Heart left ventricle (tissue), 16 donors: Measurements from ENCODE around the gene CDX4. TPM values are rescaled to one million over a fixed set of nuclear protein-coding genes. Genes with fewer than 3 reads are reported as not detected.
"Not testable (repeated sequence)": the region's sequence is repeated elsewhere in the genome, so short reads cannot be mapped to it uniquely, and the experiment has no call there.

ENCODE experiments used
- ATAC-seq, 4 donors: fragments of 200-7000 bp; cut with Tn5 transposase; one replicate each; pipeline ENCODE4 v1.9.1; 2020 to 2022; ENCODE audit warnings: moderate library complexity in 4 of 4, mild to moderate bottlenecking in 3 of 4, moderate number of reproducible peaks in 1 of 4
- DNase-seq, 5 donors: peaks; one replicate each; pipeline ENCODE4 v3.0.0-alpha.2; 2020
- H3K27ac ChIP-seq, 12 donors: fragments of 200-600 bp; sonication (generic) in 4 of 12; one replicate each; pipeline versions ENCODE4 v1.5.0 to v1.8.0; 2016 to 2022; ENCODE audit warnings: mild to moderate bottlenecking in 2 of 12
- H3K27me3 ChIP-seq, 9 donors: fragments of 200-600 bp; sonication (generic) in 2 of 9; one replicate each; pipeline versions ENCODE4 v1.5.1 to v1.8.0; 2016 to 2022; ENCODE audit warnings: mild to moderate bottlenecking in 3 of 9
- H3K36me3 ChIP-seq, 9 donors: fragments of 200-600 bp; sonication (generic) in 2 of 9; one replicate each; pipeline versions ENCODE4 v1.5.0 to v1.8.0; 2018 to 2022; ENCODE audit warnings: mild to moderate bottlenecking in 2 of 9
- H3K4me1 ChIP-seq, 12 donors: fragments of 200-600 bp; sonication (generic) in 4 of 12; one replicate each; pipeline versions ENCODE4 v1.5.0 to v1.8.0; 2016 to 2022; ENCODE audit warnings: mild to moderate bottlenecking in 3 of 12
- H3K4me3 ChIP-seq, 12 donors: fragments of 200-600 bp; sonication (generic) in 4 of 12; one replicate each; pipeline versions ENCODE4 v1.5.0 to v1.8.0; 2017 to 2022; ENCODE audit warnings: mild to moderate bottlenecking in 9 of 12, moderate library complexity in 4 of 12
- H3K9me3 ChIP-seq, 12 donors: fragments of 200-600 bp; sonication (generic) in 4 of 12; one replicate each; pipeline versions ENCODE4 v1.5.0 to v1.8.0; 2016 to 2022; ENCODE audit warnings: mild to moderate bottlenecking in 1 of 12
- POLR2A ChIP-seq, 2 donors: fragments of 450-650 bp; IDR thresholded peaks; one replicate each; pipeline ENCODE4 v1.6.1; 2017; ENCODE audit warnings: antibody characterized with exemption in 2 of 2, mild to moderate bottlenecking in 2 of 2, moderate library complexity in 2 of 2
- WGBS, 4 donors: extraction: QIAGEN DNeasy Blood & Tissue Kit in 2 of 4; methylation state at CpG; one replicate each; pipeline versions ENCODE4 v1.1.5 to v1.1.7; 2013 to 2018; 5-methylcytosine and 5-hydroxymethylcytosine counted together
- intact Hi-C, 10 donors: fragments of 100-400 bp; cut with DNase I; formaldehyde crosslinking; loops; one replicate each; pipeline versions ENCODE4 v1.11.1 to v1.14.2; 2022
- polyA plus RNA-seq, 2 donors: library from polyadenylated mRNA; stranded (reverse); fragments of 200-250 nt; gene quantifications; one replicate each; pipeline ENCODE4 v1.2.3, GENCODE V29; 2013
- total RNA-seq, 9 donors: library from RNA; depleted of rRNA in 2 of 9; stranded (reverse); fragments of >200 nt in 2 of 9; fragmentation: NEBNext Ultra II Directional in 3 of 9; extraction: Animal tissue kit (Norgen Biotek cat#: 25700) in 3 of 9; gene quantifications; one replicate each; pipeline versions ENCODE4 v1.1.0 to v1.2.4, GENCODE V29; 2016 to 2023
- TF ChIP-seq, protein P1 (sequence below), 12 donors: fragments of 200-600 bp; sonication (generic) in 4 of 12; IDR thresholded peaks; one replicate each; pipeline versions ENCODE4 v1.5.0 to v1.8.0; 2018 to 2022; ENCODE audit warnings: antibody characterized with exemption in 12 of 12, mild to moderate bottlenecking in 5 of 12
- donor health status: ischemic (EF 13 %, LVEDD 7.1; RV severe dilation, severe dysfunction).
- donor health status: healthy with polysubstance abuse.
- donor health status: DM: no; HTN: yes; CAD: no.
- donor health status: DM: no; HTN: no; CAD: no.
- donor health status: ischemic (EF 25% LVEDD 6.9; RV normal size, moderate dysfunction).
- donor health status: ischemic (EF 25% LVEDD 5.7; RV mildly dilated, moderate dysfunction).
- donor health status: healthy.
- donor health status: DM: yes; HTN: yes; CAD: no.
- donor health status: ischemic (EF 35%, LVEDD 5.7; RV mildly dilated, moderate dysfunction).
- donor health status: nonischemic (EF 11% LVEDD 7.7; RV severe dilation, severe dysfunction).
- donor health status: DM: yes; HTN: yes; CAD: no.
- donor health status: PGD.
- donor health status: ischemic (EF 29% LVEDD 5.4; RV normal size, mild dysfunction).
- donor health status: nonischemic (EF 23%, LVEDD 6.1; RV moderate dilation, normal function).

The CDX4 gene
- total and polyA plus RNA-seq, 11 donors = not detected

GRCh38 chrX:73490661-73491060 lies 43.8 kb downstream of the CDX4 start:
- intact Hi-C loops = no loop called here
- no peaks in the 10 kb centered on the region for H3K36me3 ChIP-seq
- no peaks in the 10 kb centered on the region for H3K27me3 ChIP-seq
- ATAC-seq (no peak), DNase-seq (no peak)
- TF ChIP-seq POLR2A (IDR thresholded peaks at IDR 0.05) = no peak
- TF ChIP-seq, protein P1, sequence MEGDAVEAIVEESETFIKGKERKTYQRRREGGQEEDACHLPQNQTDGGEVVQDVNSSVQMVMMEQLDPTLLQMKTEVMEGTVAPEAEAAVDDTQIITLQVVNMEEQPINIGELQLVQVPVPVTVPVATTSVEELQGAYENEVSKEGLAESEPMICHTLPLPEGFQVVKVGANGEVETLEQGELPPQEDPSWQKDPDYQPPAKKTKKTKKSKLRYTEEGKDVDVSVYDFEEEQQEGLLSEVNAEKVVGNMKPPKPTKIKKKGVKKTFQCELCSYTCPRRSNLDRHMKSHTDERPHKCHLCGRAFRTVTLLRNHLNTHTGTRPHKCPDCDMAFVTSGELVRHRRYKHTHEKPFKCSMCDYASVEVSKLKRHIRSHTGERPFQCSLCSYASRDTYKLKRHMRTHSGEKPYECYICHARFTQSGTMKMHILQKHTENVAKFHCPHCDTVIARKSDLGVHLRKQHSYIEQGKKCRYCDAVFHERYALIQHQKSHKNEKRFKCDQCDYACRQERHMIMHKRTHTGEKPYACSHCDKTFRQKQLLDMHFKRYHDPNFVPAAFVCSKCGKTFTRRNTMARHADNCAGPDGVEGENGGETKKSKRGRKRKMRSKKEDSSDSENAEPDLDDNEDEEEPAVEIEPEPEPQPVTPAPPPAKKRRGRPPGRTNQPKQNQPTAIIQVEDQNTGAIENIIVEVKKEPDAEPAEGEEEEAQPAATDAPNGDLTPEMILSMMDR (IDR thresholded peaks at IDR 0.05) = no peak
- 70 to 85% (median 72%) methylated on average over 3 of the region's 3 CpGs for WGBS, 4 donors
- no peak overlapping the region for H3K27ac ChIP-seq
- H3K4me1 ChIP-seq = no peaks in the 10 kb centered on the region
- H3K9me3 ChIP-seq = peaks cover 0 to 8% (median 0%) of the 10 kb centered on the region in 12 donors
- H3K4me3 ChIP-seq = no peak overlapping the region

GRCh38 chrX:73492178-73492577 lies 45.3 kb downstream of the CDX4 start:
- 68 to 86% (median 83%) methylated on average over 4 of the region's 4 CpGs for WGBS, 4 donors
- H3K27me3 ChIP-seq, H3K27ac ChIP-seq, H3K4me1 ChIP-seq, H3K36me3 ChIP-seq, DNase-seq, intact Hi-C loops, H3K4me3 ChIP-seq, ATAC-seq, H3K9me3 ChIP-seq: not testable (repeated sequence)

Other genes starting within 250 kb of the CDX4 start
- gene NAP1L2, start 232.2 kb upstream of the CDX4 start, total RNA-seq = 10 to 100 TPM in 4 of 9 donors, 1 to 10 TPM in 5; 2.1 to 14.5 (median 7.6) TPM
- 1 to 10 TPM in 1 of 2 donors, under 1 TPM in 1; 0.18 to 2.2 TPM for gene NAP1L2, start 232.2 kb upstream of the CDX4 start, polyA plus RNA-seq
- 10 to 100 TPM in 8 of 9 donors, 1 to 10 TPM in 1; 9.5 to 16.9 (median 12.2) TPM for gene CHIC1, start 116.1 kb downstream of the CDX4 start, total RNA-seq
- gene CHIC1, start 116.1 kb downstream of the CDX4 start, polyA plus RNA-seq = 1 to 10 TPM; 2.8 to 6.2 TPM